Measurements from ENCODE around the gene RAB4A.

RAB4A gene

DNA sequence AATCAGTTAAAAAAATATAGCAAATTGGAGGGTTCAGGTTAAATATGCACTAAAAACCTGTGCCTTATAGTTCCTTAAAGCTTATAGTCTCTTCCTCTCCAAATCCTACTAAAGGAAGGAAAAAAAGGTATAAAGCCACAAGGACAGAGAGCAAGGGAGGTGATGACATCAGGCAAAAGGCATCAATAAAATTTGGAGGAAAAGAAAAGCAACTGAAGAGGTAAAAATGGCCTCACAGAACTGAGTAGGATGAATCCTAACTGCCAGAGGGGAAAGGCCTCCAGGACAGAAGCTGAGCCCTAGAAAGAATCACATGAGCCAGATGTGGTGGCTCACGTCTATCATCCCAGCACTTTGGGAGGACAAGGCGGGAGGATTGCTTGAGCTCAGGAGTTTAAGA lies 63.8 kb downstream of the RAB4A start:
- DNase-seq (ENCODE audit: low read depth in 1 of 2, low spot score in 1 of 2): no peak

DNA sequence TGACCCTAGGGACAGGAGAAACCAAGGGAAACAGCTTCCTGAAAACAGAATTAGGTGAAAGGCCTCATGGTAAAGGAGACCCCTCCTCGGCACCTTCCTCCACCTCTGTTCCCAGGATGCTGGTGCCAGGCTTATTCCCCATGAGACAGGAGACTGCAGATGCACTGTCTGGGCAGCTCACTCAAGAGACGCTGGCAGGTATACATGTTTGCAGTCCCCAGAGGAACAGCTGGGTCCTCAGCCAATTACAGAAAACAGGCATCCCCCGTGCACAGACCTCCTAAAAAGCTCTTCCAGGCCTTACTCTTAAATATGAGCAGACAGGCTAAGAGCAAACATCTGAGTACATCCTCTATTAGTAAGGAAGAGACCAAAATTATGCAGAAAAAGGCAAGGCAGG lies 65.4 kb downstream of the RAB4A start:
- no peak for DNase-seq (ENCODE audit: low read depth in 1 of 2, low spot score in 1 of 2)

DNA sequence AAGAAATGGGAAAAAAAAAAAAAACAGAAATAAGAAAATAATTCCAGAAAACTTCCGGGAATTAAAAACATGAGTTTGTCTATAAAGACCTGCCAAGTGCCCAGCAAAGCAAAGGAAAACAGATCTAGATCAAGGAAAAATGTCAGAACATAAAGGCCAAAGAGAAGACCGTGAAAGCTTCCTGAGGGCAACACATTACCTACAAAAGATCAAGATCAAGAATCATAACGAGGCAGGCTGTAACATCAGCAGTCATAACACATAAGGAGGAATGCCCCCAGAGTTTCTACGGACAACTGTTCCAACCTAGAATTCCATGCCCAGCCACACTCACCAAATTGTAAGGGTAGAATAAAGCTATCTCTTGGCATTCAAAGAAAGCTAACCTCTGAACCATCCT lies 68.2 kb downstream of the RAB4A start:
- no peak for DNase-seq (ENCODE audit: low read depth in 1 of 2, low spot score in 1 of 2)

DNA sequence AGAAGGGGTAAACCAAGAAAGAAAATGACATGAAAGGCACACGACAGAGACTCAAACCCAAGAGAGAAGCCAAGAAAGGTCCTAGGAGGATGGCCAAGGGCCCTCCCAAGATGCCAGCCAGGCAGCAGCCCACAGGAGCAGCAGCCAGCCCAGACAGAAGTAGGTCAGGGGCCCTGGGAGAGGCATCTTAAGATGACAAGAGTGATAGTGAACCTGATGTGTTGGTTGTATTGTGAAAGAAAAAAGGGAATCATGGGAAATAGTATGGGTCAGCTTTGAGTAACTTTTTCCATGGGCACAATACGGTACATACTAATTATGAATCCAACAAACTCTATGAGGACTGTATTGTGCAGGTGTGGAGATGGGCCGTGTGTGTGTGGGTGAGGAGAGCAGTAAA lies 68.6 kb downstream of the RAB4A start:
- no peak for DNase-seq (ENCODE audit: low read depth in 1 of 2, low spot score in 1 of 2)

DNA sequence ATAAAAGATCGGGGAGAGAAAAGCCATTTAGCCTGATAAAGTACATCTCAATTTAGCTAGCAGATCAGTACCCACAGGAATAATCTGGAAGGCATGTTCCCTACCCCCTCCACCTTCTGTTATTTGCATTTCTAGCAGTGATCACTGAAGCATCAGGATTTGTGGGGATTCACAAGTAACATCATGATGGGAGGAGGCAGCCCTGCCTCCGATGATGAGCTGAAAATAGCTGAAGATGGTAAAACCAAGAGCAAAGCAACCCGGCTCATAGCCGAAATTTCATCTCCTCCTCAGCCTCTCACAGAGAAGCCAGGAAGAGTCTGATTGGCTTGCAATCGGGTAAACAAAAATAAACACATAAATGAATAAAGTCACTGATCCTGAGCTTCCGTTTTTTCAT lies 69.6 kb downstream of the RAB4A start:
- DNase-seq (ENCODE audit: low read depth in 1 of 2, low spot score in 1 of 2): no peak

DNA sequence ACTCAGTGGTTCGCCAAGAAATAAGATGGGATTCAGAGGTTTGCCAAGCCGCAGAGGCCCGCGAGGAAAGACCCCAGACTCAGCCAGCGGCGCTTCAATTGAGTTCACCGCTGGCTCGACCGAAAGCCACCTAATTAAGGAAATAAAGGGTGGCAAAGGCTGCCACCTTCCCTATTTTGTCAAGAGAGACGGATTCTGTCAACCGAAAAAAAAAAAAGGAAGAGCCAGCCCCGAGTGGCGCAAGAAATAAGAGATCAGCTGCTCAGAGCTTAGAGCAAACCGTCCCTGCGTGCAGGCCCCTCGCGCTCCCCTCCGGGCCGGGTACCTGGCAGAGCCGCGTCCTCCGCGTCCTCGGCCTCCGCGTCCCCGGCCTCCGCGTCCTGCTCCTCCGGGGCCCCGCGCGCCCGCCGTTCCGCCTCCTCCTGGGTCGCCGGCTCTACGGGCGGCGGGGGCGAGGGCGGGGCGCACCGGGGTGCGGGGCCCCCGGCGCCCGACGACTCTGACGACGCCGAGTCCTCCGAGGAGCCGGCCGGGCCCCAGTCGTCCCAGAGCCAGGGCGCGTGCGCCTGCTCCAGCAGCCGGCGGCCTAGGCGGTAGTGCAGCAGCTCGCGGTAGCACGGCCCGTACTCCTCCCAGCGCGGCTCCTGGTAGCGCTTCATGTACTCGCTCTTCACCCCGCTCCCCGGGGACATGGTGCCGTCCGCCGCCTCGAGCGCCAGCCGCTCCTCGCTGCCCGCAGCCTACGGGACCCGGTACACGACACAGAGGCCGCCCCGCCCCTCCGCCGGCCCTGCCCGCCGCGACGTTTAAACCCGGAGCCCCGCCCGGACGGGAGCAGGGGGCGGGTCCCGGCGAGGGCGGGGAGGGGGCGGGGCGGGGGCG lies 71.1 kb downstream of the RAB4A start:
- DNase-seq (ENCODE audit: low read depth in 1 of 2, low spot score in 1 of 2): peak; percentile 67 to 72

DNA sequence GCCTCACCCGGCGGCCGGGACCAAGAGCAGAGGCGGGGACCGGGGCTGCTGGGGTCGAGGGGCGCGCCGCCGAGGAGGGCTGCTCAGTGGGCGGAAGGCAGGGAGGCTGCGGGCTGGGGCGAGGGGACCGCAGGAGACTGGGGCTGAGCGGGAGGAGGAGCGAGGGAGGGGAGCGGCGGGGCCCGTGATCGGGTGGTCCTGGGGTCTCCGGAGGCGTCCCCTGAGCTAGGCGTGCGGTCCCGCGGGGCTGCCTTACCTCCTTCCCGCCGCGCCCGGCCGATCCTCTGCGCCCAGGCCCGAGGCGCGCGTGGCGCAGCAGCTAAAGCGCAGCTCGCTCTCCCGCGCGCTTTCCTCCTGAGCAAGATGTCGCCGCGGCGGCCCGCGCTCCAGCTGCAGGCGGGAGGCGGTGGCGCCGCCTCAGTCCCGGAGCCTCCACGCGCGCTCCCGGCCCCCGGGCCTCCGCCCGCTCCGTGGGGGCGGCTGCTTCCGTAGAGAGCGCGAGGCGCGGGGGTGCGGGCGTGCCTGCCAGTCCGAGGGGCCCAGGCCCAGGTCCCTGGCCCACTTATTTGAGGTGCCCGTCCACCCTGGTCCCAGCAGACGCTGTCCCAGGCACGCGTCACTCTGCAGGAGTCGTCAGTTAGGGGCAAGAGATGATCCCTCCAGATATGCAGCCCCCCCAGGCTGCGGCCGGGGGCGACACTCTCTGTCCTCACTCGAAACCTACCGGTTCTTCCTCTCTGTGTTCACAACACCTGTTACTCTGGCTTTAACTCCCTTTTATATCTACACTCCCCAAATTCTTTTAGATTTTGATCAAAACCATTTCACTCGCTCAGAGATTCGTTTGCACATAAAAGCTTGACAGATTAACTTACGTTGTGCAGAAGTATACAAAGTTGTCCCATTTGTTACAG lies 72.0 kb downstream of the RAB4A start, which contains the start of gene CCSAP:
Gene CCSAP (minus strand): TSS at position 392 of the 914 bp plus-strand sequence. CDS start 582 bp downstream, outside the sequence.
- DNase-seq (ENCODE audit: low read depth in 1 of 2, low spot score in 1 of 2): peak; percentile 34 to 42

DNA sequence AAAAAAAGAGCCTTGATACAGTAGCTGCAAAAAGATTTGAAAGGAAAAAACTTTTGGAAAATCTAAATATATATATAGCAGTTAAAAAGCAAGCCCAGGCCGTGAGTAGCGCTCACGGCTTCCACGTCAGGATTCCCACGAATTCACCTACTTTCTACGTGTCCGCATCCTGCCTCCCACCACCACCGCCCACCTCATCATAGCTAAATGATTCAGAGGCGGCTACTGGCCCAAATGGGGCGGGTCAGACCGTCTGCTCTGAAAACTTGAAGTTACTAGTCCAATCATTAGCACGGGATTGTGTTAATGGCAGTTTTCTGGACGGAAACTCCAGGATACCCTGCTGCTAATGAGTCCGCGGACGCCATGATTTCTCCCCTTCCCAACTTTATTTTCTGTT lies 73.2 kb downstream of the RAB4A start:
- DNase-seq (ENCODE audit: low read depth in 1 of 2, low spot score in 1 of 2): no peak

DNA sequence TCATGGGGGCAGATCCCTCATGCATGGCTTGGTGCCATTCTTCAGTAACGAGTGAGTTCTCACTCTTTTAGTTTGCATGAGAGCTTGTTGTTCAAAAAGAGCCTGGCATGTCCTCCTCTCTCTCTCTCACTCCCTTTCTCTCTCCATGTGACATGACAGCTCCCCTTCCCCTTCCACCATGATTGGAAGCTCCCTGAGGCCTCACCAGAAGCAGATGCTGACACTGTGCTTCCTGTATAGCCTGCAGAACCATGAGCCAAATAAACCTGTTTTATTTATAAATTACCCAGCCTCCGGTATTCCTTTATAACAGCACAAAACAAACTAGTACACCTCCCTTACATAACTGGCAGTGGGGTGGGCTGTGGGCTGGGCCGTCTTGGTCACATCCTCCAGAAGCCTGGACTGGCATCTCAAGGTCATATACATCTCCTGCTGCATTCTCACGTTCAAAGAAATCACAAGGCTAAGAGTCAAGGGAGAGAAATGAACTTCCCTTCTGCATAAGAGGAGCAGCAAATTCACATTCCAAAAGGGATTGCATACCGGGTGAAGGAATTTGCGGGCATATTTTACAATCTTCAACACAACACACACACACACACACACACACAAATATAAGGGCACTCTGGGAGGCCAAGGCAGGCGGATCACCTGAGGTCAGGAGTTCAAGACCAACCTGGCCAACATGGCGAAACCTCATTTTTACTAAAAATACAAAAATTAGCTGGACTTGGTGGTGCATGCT lies 74.2 kb downstream of the RAB4A start:
- no peak for DNase-seq (ENCODE audit: low read depth in 1 of 2, low spot score in 1 of 2)

DNA sequence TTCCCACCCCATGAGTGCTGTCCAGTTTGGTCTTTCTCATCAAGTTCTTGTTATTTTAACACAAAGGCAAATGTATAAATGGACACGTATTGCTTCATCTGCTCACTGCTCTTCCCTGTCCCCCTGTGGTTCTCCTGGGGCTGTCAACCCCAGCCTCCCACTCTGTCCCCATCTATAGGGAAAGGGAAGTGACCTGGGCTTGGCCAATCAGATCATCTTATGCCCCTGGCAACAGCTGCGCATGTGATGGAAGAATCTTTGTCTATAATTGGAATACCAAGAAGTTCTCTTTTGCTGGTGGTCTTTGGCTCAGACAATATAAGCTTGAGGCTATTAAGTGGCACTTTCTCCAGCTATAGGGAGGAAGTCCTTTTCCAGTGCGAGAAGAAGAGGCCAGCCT lies 76.6 kb downstream of the RAB4A start:
- no peak for DNase-seq (ENCODE audit: low read depth in 1 of 2, low spot score in 1 of 2)

DNA sequence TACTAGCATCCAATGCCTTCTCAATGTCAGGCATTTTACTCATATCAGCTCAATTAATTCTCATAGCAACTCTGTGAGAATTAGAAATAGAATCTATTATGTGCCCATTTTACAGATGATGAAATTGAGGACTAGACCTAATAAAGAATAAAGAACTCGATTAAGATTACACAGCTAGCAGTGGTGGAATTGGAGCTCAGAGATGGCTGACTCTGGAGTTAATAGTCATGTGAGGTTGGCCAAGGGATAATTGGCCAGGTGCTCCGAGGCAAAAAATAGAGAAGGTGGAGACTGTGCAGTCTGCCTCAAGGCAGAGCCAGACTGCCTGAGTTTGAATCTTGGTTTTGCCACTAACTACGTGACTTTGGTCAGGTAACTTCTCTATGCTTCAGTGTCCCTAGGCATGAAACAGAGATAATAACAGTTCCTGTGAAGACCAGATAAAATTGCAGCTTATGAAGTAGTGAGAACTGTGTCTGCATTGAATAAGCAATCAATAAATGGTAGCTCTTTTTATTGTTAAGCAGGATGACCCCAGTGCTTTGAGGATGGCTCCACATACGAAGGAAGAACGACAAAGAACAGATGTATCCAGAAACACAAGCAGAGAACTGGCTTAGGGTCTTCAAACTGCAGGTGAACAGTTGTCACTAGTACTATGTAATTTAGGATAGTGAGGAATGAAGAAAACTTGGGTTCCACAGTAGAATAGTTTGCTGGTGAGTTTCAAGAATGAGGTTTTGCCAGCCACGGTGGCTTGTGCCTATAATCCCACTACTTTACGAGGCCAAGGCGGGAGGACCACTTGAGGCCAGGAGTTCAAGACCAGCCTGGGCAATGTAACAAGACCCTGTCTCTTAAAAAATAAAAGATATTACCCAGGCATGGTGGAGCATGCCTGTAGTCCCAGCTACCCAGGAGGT lies 78.8 kb downstream of the RAB4A start:
- no peak for DNase-seq (ENCODE audit: low read depth in 1 of 2, low spot score in 1 of 2)

DNA sequence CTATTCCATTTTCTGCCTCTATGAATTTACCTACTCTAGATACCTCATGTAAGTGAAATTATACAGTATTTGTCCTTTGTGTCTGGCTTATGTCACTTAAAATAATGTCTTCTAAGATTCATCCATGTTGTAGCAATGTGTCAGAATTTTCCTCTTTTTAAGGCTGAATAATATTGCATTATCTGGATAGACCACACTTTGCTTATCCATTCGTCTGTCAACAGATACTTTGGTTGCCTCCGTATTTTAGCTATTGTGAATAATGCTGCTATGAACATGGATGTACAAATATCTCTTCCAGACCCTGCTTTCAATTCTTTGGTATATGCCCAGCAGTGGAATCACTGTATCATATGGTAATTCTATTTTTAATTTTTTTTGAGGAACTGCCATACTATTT lies 82.1 kb downstream of the RAB4A start:
- DNase-seq (ENCODE audit: low read depth in 1 of 2, low spot score in 1 of 2): no peak

DNA sequence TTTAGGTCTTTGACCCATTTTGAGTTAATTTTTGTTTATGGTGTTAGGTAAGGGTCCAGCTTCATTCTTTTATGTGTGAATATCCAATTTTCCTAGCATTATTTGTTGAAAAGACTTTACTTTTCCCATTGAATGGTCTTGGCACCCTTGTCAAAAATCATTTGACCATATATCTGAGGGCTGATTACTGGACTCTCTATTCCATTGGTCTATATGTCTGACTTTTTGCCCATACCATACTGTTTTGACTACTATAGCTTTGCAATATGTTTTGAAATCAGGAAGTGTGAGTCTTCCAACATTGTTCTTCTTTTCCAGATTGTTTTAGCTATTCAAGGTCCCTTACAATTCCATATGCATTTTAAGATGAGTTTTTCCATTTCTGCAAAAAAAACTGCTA lies 83.3 kb downstream of the RAB4A start:
- DNase-seq (ENCODE audit: low read depth in 1 of 2, low spot score in 1 of 2): no peak
